ENCODE data around the gene GCNA.

- TF ChIP-seq CTCF (IDR thresholded peaks at IDR 0.05) (no peak), YY1 (IDR thresholded peaks at IDR 0.05; ENCODE audit: low read depth) (no peak), REST (IDR thresholded peaks at IDR 0.05; ENCODE audit: low read depth, low read length) (no peak), TAF1 (IDR thresholded peaks at IDR 0.05; ENCODE audit: borderline replicate concordance, low read depth, low read length) (no peak), MAX (IDR thresholded peaks at IDR 0.05; ENCODE audit: low read depth) (no peak), IRF3 (IDR thresholded peaks at IDR 0.05; ENCODE audit: low read depth, low read length) (no peak), RCOR1 (IDR thresholded peaks at IDR 0.05; ENCODE audit: low read length) (no peak), USF2 (IDR thresholded peaks at IDR 0.05; ENCODE audit: borderline replicate concordance, low read depth, low read length) (no peak), SMC3 (IDR thresholded peaks at IDR 0.05; ENCODE audit: low read depth, low read length) (no peak)
These were observed 43.9 kb downstream of the GCNA start for GRCh38 chrX:71622032-71622575.
